Upper lobe of left lung (tissue), 4 donors: ENCODE data around the gene FBXL2.

Experiments used
- EP300 ChIP-seq, 4 donors: sonication (generic); formaldehyde crosslinking; IDR thresholded peaks; one replicate each; pipeline ENCODE4 v1.5.1; 2017; ENCODE audit warnings: antibody characterized with exemption in 4 of 4, control low read depth in 2 of 4
- POLR2A ChIP-seq, 4 donors: fragments of 450-650 bp; IDR thresholded peaks; one replicate each; pipeline ENCODE4 v1.5.1; 2016 to 2017; ENCODE audit warnings: antibody characterized with exemption in 4 of 4, mild to moderate bottlenecking in 2 of 4
- TF ChIP-seq, protein P1 (sequence below), 6 experiments: fragments of 450-650 bp in 4 of 6; fragments of 200-600 bp in 2 of 6; sonication (generic) in 2 of 6; IDR thresholded peaks; one replicate each; pipeline ENCODE4 v1.5.1; 2016 to 2019; ENCODE audit warnings: antibody characterized with exemption in 6 of 6

DNA sequence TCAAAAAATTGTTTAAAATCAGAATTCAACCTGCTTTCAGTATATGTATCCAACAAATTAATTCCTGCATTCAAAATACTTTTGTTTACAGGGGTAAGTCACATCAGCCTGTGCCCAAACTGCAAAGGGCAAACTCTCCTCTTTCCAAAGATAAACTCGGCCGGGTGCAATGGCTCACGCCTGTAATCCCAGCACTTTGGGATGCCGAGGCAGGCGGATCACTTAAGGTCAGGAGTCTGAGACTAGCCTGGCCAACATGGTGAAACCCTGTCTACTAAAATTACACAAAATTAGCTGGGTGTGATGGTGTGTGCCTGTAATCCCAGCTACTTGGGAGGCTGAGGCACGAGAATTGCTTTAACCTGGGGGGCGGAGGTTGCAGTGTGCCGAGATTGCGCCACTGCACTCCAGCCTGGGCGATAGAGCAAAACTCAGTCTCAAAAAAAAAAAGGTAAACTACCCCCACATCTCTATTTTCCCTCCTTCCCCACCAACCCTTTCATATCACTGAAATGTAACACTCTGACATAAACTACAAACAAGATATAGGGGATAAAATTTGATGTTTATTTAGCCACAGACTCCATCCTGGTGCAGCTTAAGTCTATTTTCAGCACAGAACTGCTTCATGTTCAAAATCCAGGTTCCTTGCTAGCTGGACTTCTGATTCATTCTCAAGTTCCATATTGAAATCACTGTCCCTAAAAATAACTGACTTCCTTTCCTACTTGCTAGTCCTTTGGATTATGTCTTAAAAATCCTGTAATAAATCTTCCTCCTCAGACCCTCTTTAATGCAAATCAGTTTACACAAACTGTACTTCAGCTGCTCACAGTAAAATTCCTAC is 147.6 kb downstream of the FBXL2 start:
- TF ChIP-seq, protein P1, sequence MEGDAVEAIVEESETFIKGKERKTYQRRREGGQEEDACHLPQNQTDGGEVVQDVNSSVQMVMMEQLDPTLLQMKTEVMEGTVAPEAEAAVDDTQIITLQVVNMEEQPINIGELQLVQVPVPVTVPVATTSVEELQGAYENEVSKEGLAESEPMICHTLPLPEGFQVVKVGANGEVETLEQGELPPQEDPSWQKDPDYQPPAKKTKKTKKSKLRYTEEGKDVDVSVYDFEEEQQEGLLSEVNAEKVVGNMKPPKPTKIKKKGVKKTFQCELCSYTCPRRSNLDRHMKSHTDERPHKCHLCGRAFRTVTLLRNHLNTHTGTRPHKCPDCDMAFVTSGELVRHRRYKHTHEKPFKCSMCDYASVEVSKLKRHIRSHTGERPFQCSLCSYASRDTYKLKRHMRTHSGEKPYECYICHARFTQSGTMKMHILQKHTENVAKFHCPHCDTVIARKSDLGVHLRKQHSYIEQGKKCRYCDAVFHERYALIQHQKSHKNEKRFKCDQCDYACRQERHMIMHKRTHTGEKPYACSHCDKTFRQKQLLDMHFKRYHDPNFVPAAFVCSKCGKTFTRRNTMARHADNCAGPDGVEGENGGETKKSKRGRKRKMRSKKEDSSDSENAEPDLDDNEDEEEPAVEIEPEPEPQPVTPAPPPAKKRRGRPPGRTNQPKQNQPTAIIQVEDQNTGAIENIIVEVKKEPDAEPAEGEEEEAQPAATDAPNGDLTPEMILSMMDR (IDR thresholded peaks at IDR 0.05) = no peak
- no peak for TF ChIP-seq EP300 (IDR thresholded peaks at IDR 0.05)
- TF ChIP-seq POLR2A (IDR thresholded peaks at IDR 0.05) = no peak
